SK-N-SH (cell line): ENCODE data around the gene ZNF584.

Experiments used
- CTCF ChIP-seq: fragments of 200-600 bp; sonication (generic); IDR thresholded peaks from 2 replicates; pipeline ENCODE4 v1.6.1; 2017; ENCODE audit warnings: antibody characterized with exemption, mild to moderate bottlenecking, moderate library complexity
- EP300 ChIP-seq, 2 experiments: IDR thresholded peaks; 2 replicates each; pipeline versions ENCODE4 v1.4.0 to v1.6.1; 2012; ENCODE audit warnings: borderline replicate concordance in 1 of 2, low read depth in 1 of 2, low read length in 1 of 2
- FOSL2 ChIP-seq: IDR thresholded peaks from 2 replicates; pipeline ENCODE4 v1.4.0; 2012; ENCODE audit warnings: low read depth, mild to moderate bottlenecking, moderate library complexity, borderline replicate concordance
- RCOR1 ChIP-seq: fragments of 150-350 bp; IDR thresholded peaks from 2 replicates; pipeline ENCODE4 v1.6.1; 2017; ENCODE audit warnings: antibody characterized with exemption, low read length
- RFX5 ChIP-seq: IDR thresholded peaks from 2 replicates; pipeline ENCODE4 v1.6.1; 2012; ENCODE audit warnings: mild to moderate bottlenecking, improper control_type of control experiment, low read length
- TCF12 ChIP-seq: IDR thresholded peaks from 2 replicates; pipeline ENCODE4 v1.4.0; 2012

GRCh38 chr19:58440556-58440955, 32.1 kb downstream of the ZNF584 start:
- no peak for TF ChIP-seq FOSL2
- no peak for TF ChIP-seq RCOR1
- TF ChIP-seq TCF12 = no peak
- TF ChIP-seq EP300 (IDR thresholded peaks at IDR 0.05; ENCODE audit: borderline replicate concordance in 1 of 2, low read depth in 1 of 2, low read length in 1 of 2) = no peak
- TF ChIP-seq CTCF = no peak
- no peak for TF ChIP-seq RFX5
